H1 (cell line): ENCODE results near the gene SOX1. TPM values are rescaled to one million over a fixed set of nuclear protein-coding genes. Genes with fewer than 3 reads are reported as not detected.

ENCODE experiments used
- CTCF ChIA-PET: fragments of 300-600 bp; sonication (Branson Sonifier 250); formaldehyde crosslinking; loops from one replicate; lab custom pipeline; 2021; ENCODE audit not compliant: partially characterized antibody; lab: Charles Lee
- POLR2A ChIA-PET: fragments of 300-600 bp; sonication (Branson Sonifier 250); formaldehyde crosslinking; loops from one replicate; lab custom pipeline; 2021; ENCODE audit warnings: inconsistent platforms; ENCODE audit not compliant: partially characterized antibody; lab: Charles Lee
- DNase-seq, 2 experiments: peaks; one replicate each; pipeline versions ENCODE4 v3.0.0 to v3.0.0-alpha.2; 2010 to 2022; ENCODE audit warnings: low spot score in 2 of 2, low read depth in 1 of 2, mixed read lengths in 1 of 2
- FAIRE-seq: peaks from 2 replicates; lab custom pipeline; 2011; peaks lifted over from hg19 to GRCh38; lab: Jason Lieb, UNC
- H2AFZ ChIP-seq: 2 replicates; pipeline ENCODE4 v1.8.1; 2012; ENCODE audit warnings: low read length, inconsistent platforms
- H2AK5ac ChIP-seq: 2 replicates; pipeline ENCODE4 v1.6.1; 2013; ENCODE audit warnings: low read depth, low read length
- H2BK120ac ChIP-seq: replicated peaks from 2 replicates; pipeline ENCODE3; 2013; ENCODE audit warnings: low read depth, low read length, inconsistent platforms
- H2BK12ac ChIP-seq: 2 replicates; pipeline ENCODE4 v1.6.1; 2013; ENCODE audit warnings: low read depth, low read length
- H2BK15ac ChIP-seq: 2 replicates; pipeline ENCODE4 v1.6.1; 2013; ENCODE audit warnings: low read length
- H2BK20ac ChIP-seq: 2 replicates; pipeline ENCODE4 v1.6.1; 2013; ENCODE audit warnings: low read length
- H2BK5ac ChIP-seq: 2 replicates; pipeline ENCODE4 v1.6.1; 2013; ENCODE audit warnings: low read depth, low read length
- H3K14ac ChIP-seq: 2 replicates; pipeline ENCODE4 v1.6.1; 2013; ENCODE audit warnings: inconsistent platforms; ENCODE audit not compliant: insufficient read length
- H3K18ac ChIP-seq: 2 replicates; pipeline ENCODE4 v1.6.1; 2013; ENCODE audit warnings: low read length; ENCODE audit errors: extremely low read depth
- H3K23ac ChIP-seq: 2 replicates; pipeline ENCODE4 v1.6.1; 2013; ENCODE audit warnings: inconsistent platforms; ENCODE audit not compliant: insufficient read length
- H3K23me2 ChIP-seq: 2 replicates; pipeline ENCODE4 v1.6.1; 2013; ENCODE audit warnings: low read depth, low read length
- H3K27ac ChIP-seq: 2 replicates; pipeline ENCODE4 v1.6.1; 2011; ENCODE audit warnings: low read depth, low read length, inconsistent platforms
- H3K27me3 ChIP-seq, 4 experiments: replicated peaks in 1 of 4; 1 replicate in 1 of 4; 2 replicates in 3 of 4; pipeline versions ENCODE4 v1.6.1 to v1.8.1; 2011 to 2013; ENCODE audit warnings: low read length in 3 of 4, mild to moderate bottlenecking in 3 of 4, inconsistent platforms in 2 of 4, mixed read lengths in 2 of 4, moderate library complexity in 1 of 4; ENCODE audit not compliant: control insufficient read depth in 3 of 4, insufficient read depth in 3 of 4; ENCODE audit errors: extremely low read depth in 1 of 4
- H3K36me3 ChIP-seq, 4 experiments: 2 replicates each; pipeline versions ENCODE4 v1.6.1 to v1.8.1; 2011 to 2013; ENCODE audit warnings: mild to moderate bottlenecking in 4 of 4, low read length in 3 of 4, moderate library complexity in 2 of 4, control low read depth in 1 of 4, inconsistent platforms in 1 of 4; ENCODE audit not compliant: insufficient read depth in 4 of 4, control insufficient read depth in 2 of 4
- H3K4ac ChIP-seq: replicated peaks from 2 replicates; pipeline ENCODE3; 2013; ENCODE audit warnings: low read length, low read depth, mixed read lengths, inconsistent platforms; ENCODE audit not compliant: insufficient read length
- H3K4me1 ChIP-seq, 4 experiments: replicated peaks in 1 of 4; 1 replicate in 1 of 4; 2 replicates in 3 of 4; pipeline versions ENCODE4 v1.6.1 to v1.8.1; 2011 to 2013; ENCODE audit warnings: low read length in 3 of 4, inconsistent platforms in 2 of 4, mixed read lengths in 1 of 4; ENCODE audit not compliant: insufficient read depth in 4 of 4, control insufficient read depth in 3 of 4
- H3K4me2 ChIP-seq, 2 experiments: 2 replicates each; pipeline versions ENCODE4 v1.6.1 to v1.8.1; 2011 to 2013; ENCODE audit warnings: low read depth in 2 of 2, low read length in 2 of 2, control low read depth in 1 of 2, inconsistent platforms in 1 of 2, mild to moderate bottlenecking in 1 of 2; ENCODE audit not compliant: insufficient read depth in 1 of 2
- H3K4me3 ChIP-seq, 4 experiments: fragments of 200-600, 300-600 bp in 1 of 4; sonication (generic), shearing (Covaris generic), sonication (Bioruptor Twin) in 1 of 4; 2 replicates each; pipeline versions ENCODE4 v1.5.1 to v1.8.1; 2011 to 2016; ENCODE audit warnings: low read length in 4 of 4, low read depth in 3 of 4, control low read depth in 2 of 4, inconsistent platforms in 2 of 4, mild to moderate bottlenecking in 2 of 4, mixed read lengths in 1 of 4, moderate library complexity in 1 of 4; ENCODE audit not compliant: insufficient read depth in 2 of 4; ENCODE audit errors: extremely low read depth in 1 of 4
- H3K56ac ChIP-seq: replicated peaks from 2 replicates; pipeline ENCODE3; 2013; ENCODE audit warnings: low read depth, mild to moderate bottlenecking, mixed read lengths, low read length, inconsistent platforms; ENCODE audit not compliant: insufficient read length
- H3K79me1 ChIP-seq: 2 replicates; pipeline ENCODE4 v1.6.1; 2013; ENCODE audit warnings: low read depth, low read length, control low read depth
- H3K79me2 ChIP-seq, 2 experiments: 2 replicates each; pipeline versions ENCODE4 v1.6.1 to v1.8.1; 2012 to 2013; ENCODE audit warnings: low read length in 2 of 2, mild to moderate bottlenecking in 2 of 2, inconsistent platforms in 1 of 2; ENCODE audit not compliant: insufficient read depth in 2 of 2, control insufficient read depth in 1 of 2
- H3K9ac ChIP-seq, 4 experiments: replicated peaks in 1 of 4; 1 replicate in 1 of 4; 2 replicates in 3 of 4; pipeline versions ENCODE4 v1.6.1 to v1.8.1; 2011 to 2013; ENCODE audit warnings: low read depth in 3 of 4, low read length in 3 of 4, control low read depth in 2 of 4, mild to moderate bottlenecking in 2 of 4, moderate library complexity in 2 of 4, inconsistent platforms in 1 of 4; ENCODE audit errors: extremely low read depth in 1 of 4
- H3K9me3 ChIP-seq, 2 experiments: 2 replicates each; pipeline versions ENCODE4 v1.6.1 to v1.8.1; 2012 to 2013; ENCODE audit warnings: mild to moderate bottlenecking in 2 of 2, moderate library complexity in 2 of 2, control low read depth in 1 of 2, inconsistent platforms in 1 of 2, low read depth in 1 of 2, low read length in 1 of 2, mixed read lengths in 1 of 2; ENCODE audit not compliant: insufficient read depth in 2 of 2
- H4K20me1 ChIP-seq, 2 experiments: replicated peaks in 1 of 2; 2 replicates each; pipeline versions ENCODE3 to v1.8.1; 2011 to 2013; ENCODE audit warnings: inconsistent platforms in 2 of 2, low read length in 2 of 2, mild to moderate bottlenecking in 1 of 2; ENCODE audit not compliant: insufficient read depth in 2 of 2, control insufficient read depth in 1 of 2
- H4K5ac ChIP-seq: 2 replicates; pipeline ENCODE4 v1.6.1; 2013; ENCODE audit warnings: low read length, low read depth, mixed read lengths, inconsistent platforms; ENCODE audit not compliant: insufficient read length
- H4K8ac ChIP-seq: 2 replicates; pipeline ENCODE4 v1.8.0; 2013; ENCODE audit warnings: mild to moderate bottlenecking, moderate library complexity, low read length, inconsistent platforms; ENCODE audit not compliant: insufficient read depth; ENCODE audit errors: extremely low read depth
- H4K91ac ChIP-seq: replicated peaks from 2 replicates; pipeline ENCODE3; 2013; ENCODE audit warnings: low read length, mixed read lengths, inconsistent platforms; ENCODE audit not compliant: insufficient read length
- CBX5 ChIP-seq: fragments of 300-800, 300-1000 bp; sonication (generic); IDR thresholded peaks from 2 replicates; pipeline ENCODE4 v1.7.1; 2016; ENCODE audit warnings: antibody characterized with exemption, low read length, low read depth
- CBX8 ChIP-seq: fragments of 300-800, 300-1000 bp; sonication (generic); IDR thresholded peaks from 2 replicates; pipeline ENCODE4 v1.7.1; 2016; ENCODE audit warnings: low read depth, low read length, borderline replicate concordance
- CEBPB ChIP-seq: IDR thresholded peaks from 2 replicates; pipeline ENCODE4 v1.6.1; 2012; ENCODE audit warnings: low read depth, low read length
- CHD2 ChIP-seq: IDR thresholded peaks from 2 replicates; pipeline ENCODE4 v1.6.1; 2012; ENCODE audit warnings: low read length, improper control_type of control experiment
- GTF2F1 ChIP-seq: IDR thresholded peaks from 2 replicates; pipeline ENCODE4 v1.6.1; 2012; ENCODE audit warnings: low read depth, low read length, improper control_type of control experiment, borderline replicate concordance
- HDAC2 ChIP-seq, 2 experiments: fragments of 300-600 bp in 1 of 2; sonication (generic) in 1 of 2; IDR thresholded peaks; 2 replicates each; pipeline ENCODE4 v1.6.1; 2011 to 2012; ENCODE audit warnings: low read depth in 2 of 2, low read length in 2 of 2, mild to moderate bottlenecking in 2 of 2, moderate library complexity in 2 of 2, borderline replicate concordance in 1 of 2, inconsistent platforms in 1 of 2
- JUN ChIP-seq: IDR thresholded peaks from 2 replicates; pipeline ENCODE4 v1.6.1; 2011; ENCODE audit warnings: low read depth, mild to moderate bottlenecking, improper control_type of control experiment, low read length
- JUND ChIP-seq: IDR thresholded peaks from 2 replicates; pipeline ENCODE4 v1.6.1; 2011; ENCODE audit warnings: mild to moderate bottlenecking, improper control_type of control experiment, low read length
- POLR2AphosphoS5 ChIP-seq: IDR thresholded peaks from 2 replicates; pipeline ENCODE4 v1.6.1; 2011; ENCODE audit warnings: low read depth, low read length
- SAP30 ChIP-seq: fragments of 300-600 bp; sonication (generic); IDR thresholded peaks from 2 replicates; pipeline ENCODE4 v1.7.1; 2012; ENCODE audit warnings: low read length, moderate library complexity, mild to moderate bottlenecking, inconsistent platforms; ENCODE audit not compliant: insufficient read depth, insufficient replicate concordance
- SIRT6 ChIP-seq: IDR thresholded peaks from one replicate; pipeline ENCODE4 v1.7.1; 2012; ENCODE audit warnings: low read length, inconsistent platforms
- SP2 ChIP-seq: IDR thresholded peaks from 2 replicates; pipeline ENCODE4 v1.6.1; 2012; ENCODE audit warnings: mild to moderate bottlenecking, low read length, inconsistent platforms
- SP4 ChIP-seq: IDR thresholded peaks from 2 replicates; pipeline ENCODE4 v1.6.1; 2012; ENCODE audit warnings: low read length, inconsistent platforms
- SUZ12 ChIP-seq: fragments of 200-600 bp; sonication (generic); IDR thresholded peaks from 2 replicates; pipeline ENCODE4 v1.6.1; 2012; ENCODE audit warnings: mild to moderate bottlenecking, inconsistent platforms, low read length, moderate library complexity, mixed read lengths
- WGBS, 2 experiments: shearing (Covaris generic) in 1 of 2; methylation state at CpG; one replicate each; pipeline versions ENCODE4 v1.1.6 to v1.1.7; 2013 to 2015; ENCODE audit warnings: low lambda C conversion rate in 2 of 2, mixed read lengths in 2 of 2, inconsistent platforms in 1 of 2, low coverage in 1 of 2, missing lambda C conversion rate in 1 of 2; ENCODE audit not compliant: insufficient replicate concordance in 2 of 2, insufficient coverage in 1 of 2, insufficient read length in 1 of 2; ENCODE audit errors: extremely low coverage in 1 of 2, missing lambda C conversion rate in 1 of 2; 5-methylcytosine and 5-hydroxymethylcytosine counted together
- polyA plus RNA-seq, 7 experiments: library from polyadenylated mRNA; depleted of rRNA in 3 of 7; stranded (reverse) in 5 of 7; unstranded in 2 of 7; fragments of >200 nt in 5 of 7; fragments of 200-250 nt in 2 of 7; gene quantifications; 1 replicate in 5 of 7; 2 replicates in 1 of 7; 4 replicates in 1 of 7; pipeline versions ENCODE4 v1.2.1 to v1.2.3, GENCODE V29; 2011 to 2013; ENCODE audit warnings: missing spikeins in 2 of 7, mixed read lengths in 2 of 7
- total RNA-seq: library from RNA; stranded (reverse); fragmentation: NEBNext Ultra II Directional; extraction: Animal tissue kit (Norgen Biotek cat#: 25700); gene quantifications from 2 replicates; pipeline ENCODE4 v1.2.1, GENCODE V29; 2021

The SOX1 gene
- total and polyA plus RNA-seq, 2 of the 8 experiments (the other 6 are each of a cell fraction or from before 2014, with no cell fraction given), result 0.03 to 0.09 TPM

- ChIA-PET POLR2A (no interaction called here), CTCF (interaction anchor here (0.6 kb wide), 1 partner anchor 206 kb away, joined by 3 read pairs; no protein-coding TSS in a partner anchor)
- H2BK12ac ChIP-seq, result no peak overlapping the region
- no peak overlapping the region for H4K5ac ChIP-seq
- H3K79me1 ChIP-seq, result no peaks in the 10 kb centered on the region
- no peak for DNase-seq
- no peak overlapping the region for H3K27ac ChIP-seq
- H3K23me2 ChIP-seq, result peaks cover 1% of the 10 kb centered on the region; the same call in 1 of the 2 replicates
- FAIRE-seq, result no peak
- no peak overlapping the region for H3K4me2 ChIP-seq
- H3K23ac ChIP-seq, result no peak overlapping the region
- no peak overlapping the region for H3K4me3 ChIP-seq
- H3K27me3 ChIP-seq, result peaks cover 0 to 4% (median 3%) of the 10 kb centered on the region in 4 experiments; a peak in 4 of 7 replicates
- no peak overlapping the region for H3K56ac ChIP-seq
- H3K4ac ChIP-seq, result no peak overlapping the region
- H3K9ac ChIP-seq, result no peak overlapping the region
- H3K79me2 ChIP-seq, result no peaks in the 10 kb centered on the region
- no peak overlapping the region for H3K18ac ChIP-seq
- H2BK15ac ChIP-seq, result no peak overlapping the region
- WGBS, 2 experiments, result 92% methylated on average over 11 of the region's 11 CpGs; no CpG with 5 or more reads in 1 of the 2 experiments
- H3K36me3 ChIP-seq, result no peaks in the 10 kb centered on the region
- no peak overlapping the region for H2BK120ac ChIP-seq
- H2AK5ac ChIP-seq, result no peak overlapping the region
- no peak for TF ChIP-seq JUN
- TF ChIP-seq JUND, result no peak
- no peak for TF ChIP-seq SP4
- no peak for TF ChIP-seq SAP30
- no peak for TF ChIP-seq CEBPB
- no peak for TF ChIP-seq CHD2
- no peak for TF ChIP-seq SUZ12
- TF ChIP-seq CBX5, result no peak
- no peak for TF ChIP-seq CBX8
- TF ChIP-seq SP2, result no peak
- no peak for TF ChIP-seq SIRT6
- TF ChIP-seq POLR2AphosphoS5, result no peak
- no peak for TF ChIP-seq HDAC2 (IDR thresholded peaks at IDR 0.05; ENCODE audit: borderline replicate concordance in 1 of 2, low read depth in 2 of 2, low read length in 2 of 2)
- no peak for TF ChIP-seq GTF2F1
- no peak overlapping the region for H2BK5ac ChIP-seq
- H2BK20ac ChIP-seq, result no peak overlapping the region
- no peak overlapping the region for H4K8ac ChIP-seq
- no peak overlapping the region for H2AFZ ChIP-seq
- peaks cover 0 to 3% of the 10 kb centered on the region in 2 experiments for H4K20me1 ChIP-seq
- 0 out of 7 replicates have a peak, but pooled peaks cover 0 to 3% (median 0%) of the 10 kb centered on the region in 4 experiments for H3K4me1 ChIP-seq
- H3K14ac ChIP-seq, result no peak overlapping the region
- H4K91ac ChIP-seq, result no peak overlapping the region
- H3K9me3 ChIP-seq, result no peaks in the 10 kb centered on the region
Measured at GRCh38 chr13:112114391-112114790, 47.4 kb downstream of the SOX1 start.
